ENCODE results near the gene PIK3CA.

PIK3CA gene

GRCh38 chr3:179288845-179289244 lies 140.7 kb downstream of the PIK3CA start:
- FAIRE-seq, result no peak
- DNase-seq (ENCODE audit: insufficient read length, low spot score), result no peak
- TF ChIP-seq SPI1 (IDR thresholded peaks at IDR 0.05; ENCODE audit: low read depth, low read length) (no peak), POU2F2 (IDR thresholded peaks at IDR 0.05; ENCODE audit: low read depth, low read length) (no peak), POLR2AphosphoS5 (IDR thresholded peaks at IDR 0.05; ENCODE audit: low read depth, low read length) (no peak), TAF1 (IDR thresholded peaks at IDR 0.05; ENCODE audit: low read depth, low read length) (no peak), POLR2A (IDR thresholded peaks at IDR 0.05; ENCODE audit: low read depth, low read length) (no peak), PAX5 (IDR thresholded peaks at IDR 0.05; ENCODE audit: insufficient read depth, low read length, severe bottlenecking) (no peak)

- no peak for FAIRE-seq
- no peak for TF ChIP-seq SPI1 (IDR thresholded peaks at IDR 0.05; ENCODE audit: low read depth, low read length)
- no peak for TF ChIP-seq POLR2A (IDR thresholded peaks at IDR 0.05; ENCODE audit: low read depth, low read length)
- no peak for TF ChIP-seq PAX5 (IDR thresholded peaks at IDR 0.05; ENCODE audit: insufficient read depth, low read length, severe bottlenecking)
- no peak for TF ChIP-seq TAF1 (IDR thresholded peaks at IDR 0.05; ENCODE audit: low read depth, low read length)
- TF ChIP-seq POLR2AphosphoS5 (IDR thresholded peaks at IDR 0.05; ENCODE audit: low read depth, low read length), result no peak
- DNase-seq (ENCODE audit: insufficient read length, low spot score), result no peak
These were observed 141.1 kb downstream of the PIK3CA start for GRCh38 chr3:179289295-179289694.

Measured in GM12891 (cell line).